Right kidney (tissue), 9 donors: Measurements from ENCODE around the gene ALG9.

Source experiments
- DNase-seq: peaks from one replicate; pipeline ENCODE4 v3.0.0-alpha.2; 2016
- long read RNA-seq, 8 donors: transcript quantifications; one replicate each; lab custom pipeline, GENCODE V29; 2026

The ALG9 gene, protein sequence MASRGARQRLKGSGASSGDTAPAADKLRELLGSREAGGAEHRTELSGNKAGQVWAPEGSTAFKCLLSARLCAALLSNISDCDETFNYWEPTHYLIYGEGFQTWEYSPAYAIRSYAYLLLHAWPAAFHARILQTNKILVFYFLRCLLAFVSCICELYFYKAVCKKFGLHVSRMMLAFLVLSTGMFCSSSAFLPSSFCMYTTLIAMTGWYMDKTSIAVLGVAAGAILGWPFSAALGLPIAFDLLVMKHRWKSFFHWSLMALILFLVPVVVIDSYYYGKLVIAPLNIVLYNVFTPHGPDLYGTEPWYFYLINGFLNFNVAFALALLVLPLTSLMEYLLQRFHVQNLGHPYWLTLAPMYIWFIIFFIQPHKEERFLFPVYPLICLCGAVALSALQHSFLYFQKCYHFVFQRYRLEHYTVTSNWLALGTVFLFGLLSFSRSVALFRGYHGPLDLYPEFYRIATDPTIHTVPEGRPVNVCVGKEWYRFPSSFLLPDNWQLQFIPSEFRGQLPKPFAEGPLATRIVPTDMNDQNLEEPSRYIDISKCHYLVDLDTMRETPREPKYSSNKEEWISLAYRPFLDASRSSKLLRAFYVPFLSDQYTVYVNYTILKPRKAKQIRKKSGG
- long read RNA-seq, donor 1, partial matches to known transcripts: 0 of 1 reads
- long read RNA-seq, donor 1, other reads (novel, unspliced or antisense): 0 of 1 reads
- long read RNA-seq, donor 2, partial matches to known transcripts: 0 of 1 reads
- long read RNA-seq, donor 2, other reads (novel, unspliced or antisense): 0 of 1 reads
- long read RNA-seq, donor 3, partial matches to known transcripts: 0 of 2 reads
- long read RNA-seq, donor 3, other reads (novel, unspliced or antisense): 0 of 2 reads
- long read RNA-seq, donor 4, transcript ALG9-214 (15 exons, 2,028 nt): major isoform, 7 of 7 reads
- long read RNA-seq, donor 4, partial matches to known transcripts: 0 of 7 reads
- long read RNA-seq, donor 4, other reads (novel, unspliced or antisense): 0 of 7 reads
- long read RNA-seq, donor 5, full-length matches to known transcripts: 4 of 4 reads
- long read RNA-seq, donor 5, partial matches to known transcripts: 0 of 4 reads
- long read RNA-seq, donor 5, other reads (novel, unspliced or antisense): 0 of 4 reads
- long read RNA-seq, donor 6, full-length matches to known transcripts: 2 of 2 reads
- long read RNA-seq, donor 6, partial matches to known transcripts: 0 of 2 reads
- long read RNA-seq, donor 6, other reads (novel, unspliced or antisense): 0 of 2 reads
- long read RNA-seq, donor 7, transcript ALG9-214 (15 exons, 2,028 nt): major isoform, 6 of 11 reads
- long read RNA-seq, donor 7, partial matches to known transcripts: 0 of 11 reads
- long read RNA-seq, donor 7, other reads (novel, unspliced or antisense): 0 of 11 reads
- long read RNA-seq, donor 8, transcript ALG9-214 (15 exons, 2,028 nt): major isoform, 5 of 5 reads
- long read RNA-seq, donor 8, partial matches to known transcripts: 0 of 5 reads
- long read RNA-seq, donor 8, other reads (novel, unspliced or antisense): 0 of 5 reads

DNA sequence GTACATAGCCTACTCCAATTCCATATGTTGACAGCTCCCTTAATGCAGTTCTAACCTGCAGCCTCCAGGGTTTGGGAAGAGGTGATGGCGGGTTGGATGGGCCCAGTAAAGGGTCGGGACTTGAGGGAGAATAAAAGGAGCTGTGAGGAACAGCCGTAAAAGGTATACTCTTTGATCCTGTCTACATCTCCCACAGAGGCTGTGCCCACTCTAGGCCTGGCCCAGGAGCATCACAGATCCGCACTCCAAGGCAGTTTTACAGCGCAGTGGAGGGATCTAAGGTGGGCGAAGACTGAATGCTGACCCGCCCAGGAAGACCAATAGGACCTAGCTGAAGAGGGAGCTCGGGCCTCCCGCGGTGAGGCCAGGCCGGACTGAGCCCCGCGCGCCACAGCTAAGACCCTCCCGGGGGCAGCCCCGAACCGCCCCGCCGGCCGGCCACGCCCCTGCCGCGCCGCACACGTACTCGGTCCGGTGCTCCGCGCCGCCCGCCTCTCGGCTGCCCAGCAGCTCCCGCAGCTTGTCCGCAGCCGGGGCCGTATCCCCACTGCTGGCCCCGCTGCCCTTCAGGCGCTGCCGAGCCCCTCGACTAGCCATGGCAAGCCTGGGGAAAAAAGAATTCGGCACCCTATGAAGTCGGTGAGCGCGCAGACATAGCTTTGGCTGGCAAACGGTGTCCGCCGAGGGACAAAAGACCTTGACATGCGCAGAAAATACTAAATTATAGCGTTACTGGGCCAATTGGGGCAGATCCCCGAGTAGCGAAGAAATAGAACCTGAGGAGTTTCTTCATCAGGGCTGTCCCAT, at the start of gene ALG9:
Gene ALG9, minus strand, starts transcription at position 696 of the 807 bp plus-strand sequence. Its CDS starts 99 bp downstream, at position 597.
- DNase-seq: peak; percentile 97

DNA sequence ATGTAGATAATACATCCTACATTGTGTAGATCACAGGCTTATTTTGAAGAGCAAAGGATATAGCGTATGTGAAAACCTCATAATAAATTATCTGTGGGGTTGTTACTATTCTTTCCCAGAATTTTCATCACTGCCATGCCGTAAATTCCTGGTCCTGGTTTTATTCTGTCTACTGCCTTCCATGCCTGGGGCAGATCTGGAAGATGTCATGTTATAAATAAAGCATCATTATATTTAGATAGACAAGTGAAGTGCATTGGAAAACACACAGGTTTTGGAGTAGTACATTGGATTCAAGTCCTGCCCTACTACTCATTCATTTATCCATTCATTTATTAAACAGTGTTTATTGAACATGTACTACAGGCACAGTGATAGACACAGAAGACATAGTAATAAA, 49.5 kb upstream of the ALG9 start:
- DNase-seq: no peak

- peak; percentile 68 for DNase-seq
Measured at GRCh38 chr11:111918390-111919256, 47.2 kb upstream of the ALG9 start, which contains the start of gene C11orf52. C11orf52 (plus strand) TSS chr11:111918913; CDS start chr11:111918973, 60 bp downstream.

DNA sequence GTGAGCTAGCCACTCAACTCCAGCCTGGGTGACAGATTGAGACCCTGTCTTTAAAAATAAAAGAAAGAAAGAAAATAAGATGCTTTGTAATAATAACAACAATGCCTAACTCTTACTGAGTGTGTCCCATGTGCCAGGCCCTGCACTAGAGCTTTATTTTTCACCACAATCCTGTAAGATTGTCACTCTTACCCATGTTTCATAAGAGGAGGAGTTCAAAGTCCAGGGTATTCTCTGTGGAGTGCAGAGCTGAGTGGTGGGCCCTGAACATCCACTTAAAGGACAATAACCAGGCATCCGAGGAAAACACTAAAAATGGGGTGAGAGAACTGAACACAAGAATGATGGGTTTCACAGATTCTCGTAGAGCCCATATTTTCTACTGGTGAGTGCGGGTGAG, 46.4 kb upstream of the ALG9 start:
- no peak for DNase-seq

DNA sequence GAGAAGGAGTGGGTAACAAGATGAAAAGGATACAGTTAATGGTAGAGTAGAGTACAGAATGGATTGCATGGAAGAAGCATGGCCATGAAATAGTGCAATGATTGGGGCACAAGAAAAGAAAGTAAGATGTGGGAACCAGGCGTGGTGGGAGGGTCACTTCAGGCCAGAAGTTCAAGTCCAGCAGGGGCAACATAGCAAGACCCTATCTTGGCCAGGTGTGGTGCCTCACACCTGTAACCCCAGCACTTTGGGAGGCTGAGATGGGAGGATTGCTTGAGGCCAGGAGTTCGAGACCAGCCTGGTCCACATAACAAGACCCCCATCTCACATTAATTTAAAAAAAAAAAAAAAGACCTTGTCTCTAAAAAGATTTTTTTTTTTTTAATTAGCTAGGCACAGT, 45.9 kb upstream of the ALG9 start:
- DNase-seq: no peak

DNA sequence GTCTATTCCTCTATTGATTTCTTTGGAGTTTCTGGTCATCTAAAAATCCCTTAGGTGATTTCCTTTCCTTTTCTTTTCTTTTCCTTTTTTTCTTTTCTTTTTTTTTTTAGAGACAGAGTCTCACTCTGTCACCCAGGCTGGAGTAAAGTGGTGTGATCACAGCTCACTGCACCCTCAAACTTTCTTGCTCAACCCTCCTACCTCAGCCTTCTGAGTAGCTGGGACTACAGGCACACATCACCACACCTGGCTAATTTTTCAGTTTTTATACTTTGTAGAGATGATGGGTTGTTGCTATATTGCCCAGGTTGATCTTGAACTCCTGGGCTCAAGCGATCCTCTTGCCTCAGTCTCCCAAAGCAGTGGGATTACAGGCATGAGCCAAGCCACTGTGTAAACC, 45.4 kb upstream of the ALG9 start:
- DNase-seq: no peak

GRCh38 chr11:111913997-111914396, 42.6 kb upstream of the ALG9 start:
- no peak for DNase-seq

GRCh38 chr11:111913031-111913861, 41.9 kb upstream of the ALG9 start:
- peak; percentile 51 for DNase-seq

GRCh38 chr11:111912535-111912934, 41.2 kb upstream of the ALG9 start, which contains the start of gene HSPB2:
HSPB2 (plus strand) TSS chr11:111912734; CDS start chr11:111912830, 96 bp downstream.
- no peak for DNase-seq

- DNase-seq: peak; percentile 63
Measured at GRCh38 chr11:111911563-111912401, 40.4 kb upstream of the ALG9 start, which contains the start of gene CRYAB. CRYAB (minus strand) TSS chr11:111911770; CDS start chr11:111911724, 46 bp downstream.

DNA sequence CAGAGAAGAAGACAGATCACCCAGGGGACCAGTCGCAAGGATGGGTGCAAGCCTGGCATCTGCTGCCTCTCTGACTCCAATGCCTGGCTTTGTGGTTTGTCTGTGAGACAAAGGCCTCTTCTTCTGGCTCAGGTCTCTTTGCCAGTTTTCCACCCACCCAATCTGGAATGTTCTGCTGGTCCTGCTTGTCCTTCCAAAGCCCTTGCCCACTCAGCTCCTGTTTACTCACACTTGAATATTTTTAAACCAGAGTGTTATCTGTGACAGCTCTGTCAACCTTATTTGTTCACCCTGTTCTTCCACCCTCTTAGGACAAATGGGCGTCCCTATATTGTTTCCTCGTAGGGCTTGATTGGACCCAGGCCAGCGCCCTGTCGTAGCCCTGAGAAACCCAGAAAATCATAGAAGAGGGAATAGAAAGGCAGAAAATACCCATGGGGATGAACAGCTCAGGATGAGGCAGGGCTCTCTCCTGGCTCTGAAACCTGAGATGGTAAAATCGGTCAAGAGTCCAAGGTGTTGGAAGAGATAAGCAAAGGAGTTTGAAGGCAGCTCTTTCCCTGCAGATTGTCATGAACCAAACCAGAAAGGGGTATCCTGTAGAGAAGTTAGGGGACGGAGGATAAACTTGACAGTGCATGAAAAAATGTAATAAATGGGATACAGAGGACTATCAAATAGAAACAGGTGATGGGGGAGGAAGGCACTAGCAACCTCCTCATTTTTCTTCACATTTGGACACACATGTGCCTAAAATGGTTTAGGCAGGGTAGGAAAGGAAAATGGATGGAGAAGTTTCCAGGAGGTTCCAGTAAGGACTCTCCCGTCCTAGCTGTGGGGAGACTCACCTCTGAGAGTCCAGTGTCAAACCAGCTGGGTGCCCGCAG, 39.5 kb upstream of the ALG9 start:
- no peak for DNase-seq

- DNase-seq: no peak
Measured at GRCh38 chr11:111909378-111909777, 38.0 kb upstream of the ALG9 start.

GRCh38 chr11:111908639-111909305, 37.4 kb upstream of the ALG9 start:
- no peak for DNase-seq

DNA sequence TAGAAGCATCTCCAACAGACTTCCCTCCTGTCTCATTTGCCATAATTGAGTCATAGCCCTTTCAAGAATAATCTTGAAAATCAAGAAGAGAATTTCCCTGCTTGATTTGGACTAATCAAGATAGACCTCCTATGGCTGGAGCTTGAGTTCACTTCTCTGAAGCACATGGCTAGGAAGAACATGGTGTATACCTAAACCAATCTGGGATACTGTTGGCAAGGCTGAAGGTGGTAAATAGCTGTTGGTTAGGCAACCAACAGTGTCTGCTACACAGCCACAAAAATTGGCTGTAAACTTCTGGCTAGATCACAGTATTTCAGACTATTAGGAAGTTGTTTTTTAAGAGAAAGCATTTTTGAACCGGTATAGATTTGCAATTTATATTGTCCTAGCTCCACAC, 35.3 kb upstream of the ALG9 start:
- no peak for DNase-seq

DNA sequence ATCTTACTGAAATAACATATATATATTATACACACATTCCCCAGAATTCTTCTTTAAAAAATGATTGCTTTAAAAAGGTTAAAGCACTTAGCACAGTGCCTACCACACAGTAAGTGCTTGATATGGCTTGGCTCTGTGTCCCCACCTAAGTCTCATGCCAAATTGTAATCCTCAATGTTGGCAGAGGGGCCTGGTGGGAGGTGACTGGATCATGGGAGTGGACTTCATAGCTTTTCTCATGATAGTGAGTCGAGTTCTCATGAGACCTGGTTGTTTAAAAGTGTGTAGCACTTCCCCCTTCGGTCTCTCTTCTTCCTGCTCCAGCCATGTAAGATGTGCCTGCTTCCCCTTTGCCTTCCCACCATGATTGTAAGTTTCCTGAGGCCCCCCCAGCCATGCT, 34.0 kb upstream of the ALG9 start:
- DNase-seq: no peak

GRCh38 chr11:111886844-111887243, 15.5 kb upstream of the ALG9 start:
- DNase-seq: no peak
